Measurements from ENCODE around the gene PHC2. TPM values are rescaled to one million over a fixed set of nuclear protein-coding genes. Genes with fewer than 3 reads are reported as not detected.

PHC2 gene
- total RNA-seq, 2 experiments from 2014 or later, result 37.7 to 39.5 TPM

GRCh38 chr1:33301273-33301984, 129.5 kb downstream of the PHC2 start:
- Mint-ChIP-seq H3K27ac (no peak overlapping the region), H3K27me3 (peaks cover 9% of the 10 kb centered on the region), H3K4me1 (ENCODE audit: low read depth) (peaks cover 26% of the 10 kb centered on the region), H3K9me3 (no peaks in the 10 kb centered on the region), H3K4me3 (no peak overlapping the region), H3K36me3 (ENCODE audit: low read depth) (peaks cover 40% of the 10 kb centered on the region)
- Histone ChIP-seq H3K4me1 (ENCODE audit: insufficient read depth, low read length) (peaks cover 24% of the 10 kb centered on the region), H3K27me3 (ENCODE audit: control insufficient read depth in 1 of 2, insufficient read depth in 2 of 2, low read length in 2 of 2) (peaks cover 2 to 5% of the 10 kb centered on the region in 2 experiments), H3K27ac (ENCODE audit: low read depth in 1 of 2, low read length in 2 of 2) (no peak overlapping the region), H3K36me3 (ENCODE audit: insufficient read depth, low read length) (peaks cover 25% of the 10 kb centered on the region), H3K4me3 (ENCODE audit: low read length) (no peak overlapping the region), H3K9me3 (ENCODE audit: control insufficient read depth in 1 of 2, insufficient read depth in 1 of 2, low read length in 2 of 2) (no peaks in the 10 kb centered on the region)
- intact Hi-C loops (cut with DNase I, micrococcal nuclease), result no loop called here
- DNase-seq, result no peak
- POLR2A ChIA-PET, result no interaction called here
- TF ChIP-seq, protein P1, sequence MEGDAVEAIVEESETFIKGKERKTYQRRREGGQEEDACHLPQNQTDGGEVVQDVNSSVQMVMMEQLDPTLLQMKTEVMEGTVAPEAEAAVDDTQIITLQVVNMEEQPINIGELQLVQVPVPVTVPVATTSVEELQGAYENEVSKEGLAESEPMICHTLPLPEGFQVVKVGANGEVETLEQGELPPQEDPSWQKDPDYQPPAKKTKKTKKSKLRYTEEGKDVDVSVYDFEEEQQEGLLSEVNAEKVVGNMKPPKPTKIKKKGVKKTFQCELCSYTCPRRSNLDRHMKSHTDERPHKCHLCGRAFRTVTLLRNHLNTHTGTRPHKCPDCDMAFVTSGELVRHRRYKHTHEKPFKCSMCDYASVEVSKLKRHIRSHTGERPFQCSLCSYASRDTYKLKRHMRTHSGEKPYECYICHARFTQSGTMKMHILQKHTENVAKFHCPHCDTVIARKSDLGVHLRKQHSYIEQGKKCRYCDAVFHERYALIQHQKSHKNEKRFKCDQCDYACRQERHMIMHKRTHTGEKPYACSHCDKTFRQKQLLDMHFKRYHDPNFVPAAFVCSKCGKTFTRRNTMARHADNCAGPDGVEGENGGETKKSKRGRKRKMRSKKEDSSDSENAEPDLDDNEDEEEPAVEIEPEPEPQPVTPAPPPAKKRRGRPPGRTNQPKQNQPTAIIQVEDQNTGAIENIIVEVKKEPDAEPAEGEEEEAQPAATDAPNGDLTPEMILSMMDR (IDR thresholded peaks at IDR 0.05), result no peak
- CTCF ChIA-PET, result no interaction called here
- ATAC-seq (ENCODE audit: poor library complexity), result no peak

GRCh38 chr1:33300673-33301072, 130.2 kb downstream of the PHC2 start:
- Mint-ChIP-seq H3K9me3 (no peaks in the 10 kb centered on the region), H3K36me3 (ENCODE audit: low read depth) (peaks cover 48% of the 10 kb centered on the region), H3K27ac (no peak overlapping the region), H3K27me3 (peaks cover 3% of the 10 kb centered on the region), H3K4me3 (no peak overlapping the region), H3K4me1 (ENCODE audit: low read depth) (peaks cover 29% of the 10 kb centered on the region)
- no peaks in the 10 kb centered on the region for H3K27me3 ChIP-seq (ENCODE audit: control insufficient read depth in 1 of 2, insufficient read depth in 2 of 2, low read length in 2 of 2)
- H3K36me3 ChIP-seq (ENCODE audit: insufficient read depth, low read length), result peaks cover 33% of the 10 kb centered on the region
- POLR2A ChIA-PET, result no interaction called here
- DNase-seq (no peak), ATAC-seq (ENCODE audit: poor library complexity) (no peak)
- intact Hi-C loops (cut with DNase I, micrococcal nuclease), result no loop called here
- no peak overlapping the region for H3K27ac ChIP-seq (ENCODE audit: low read depth in 1 of 2, low read length in 2 of 2)
- CTCF ChIA-PET, result no interaction called here
- H3K9me3 ChIP-seq (ENCODE audit: control insufficient read depth in 1 of 2, insufficient read depth in 1 of 2, low read length in 2 of 2), result no peaks in the 10 kb centered on the region
- TF ChIP-seq, protein P1 (IDR thresholded peaks at IDR 0.05), result no peak
- H3K4me1 ChIP-seq (ENCODE audit: insufficient read depth, low read length), result peaks cover 26% of the 10 kb centered on the region
- no peak overlapping the region for H3K4me3 ChIP-seq (ENCODE audit: low read length)

DNA sequence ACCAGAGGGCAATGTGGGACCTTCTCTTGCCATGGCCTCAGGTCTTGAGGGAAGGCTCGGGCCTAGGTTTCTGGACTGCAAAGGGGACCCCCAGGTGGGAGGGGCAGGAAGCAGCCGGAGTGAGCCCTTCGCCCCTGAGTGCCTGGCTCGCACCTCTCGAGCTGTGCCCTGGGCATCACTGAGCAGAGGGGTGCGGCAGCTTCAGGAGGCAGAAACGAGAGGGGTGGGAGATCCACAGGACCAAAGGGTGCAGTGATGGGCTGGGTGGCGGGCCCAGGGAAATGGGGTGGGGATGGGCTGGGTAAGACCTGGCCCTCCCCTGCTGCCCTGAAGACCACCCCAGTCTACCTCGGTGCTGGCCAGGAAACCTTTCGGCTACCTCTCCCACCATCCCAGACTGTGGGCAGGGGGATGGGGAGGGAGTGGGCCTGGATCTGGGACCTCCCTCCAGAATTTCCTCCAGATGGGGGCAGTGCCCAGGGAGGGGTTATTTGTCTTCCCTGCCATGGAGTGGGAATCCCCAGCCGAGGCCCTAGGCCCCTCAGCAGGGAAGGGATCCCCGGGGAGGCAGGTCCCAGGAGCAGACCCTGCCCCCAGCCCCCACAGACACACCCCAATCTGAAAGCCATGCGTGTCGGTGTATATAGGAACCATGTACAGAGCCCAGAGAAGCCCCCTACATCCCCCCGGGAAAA, 131.3 kb downstream of the PHC2 start:
- POLR2A ChIA-PET, result no interaction called here
- peaks cover 43% of the 10 kb centered on the region for H3K36me3 ChIP-seq (ENCODE audit: insufficient read depth, low read length)
- H3K27me3 ChIP-seq (ENCODE audit: control insufficient read depth in 1 of 2, insufficient read depth in 2 of 2, low read length in 2 of 2), result no peaks in the 10 kb centered on the region
- no peak overlapping the region for H3K4me3 Mint-ChIP-seq
- TF ChIP-seq, protein P1 (IDR thresholded peaks at IDR 0.05), result no peak
- no peak for ATAC-seq (ENCODE audit: poor library complexity)
- intact Hi-C loops (cut with DNase I, micrococcal nuclease), result loop anchor here in 1 of 2 experiments (5.0 kb wide), 1 partner anchor 187 kb away; no protein-coding TSS in a partner anchor
- no peak for DNase-seq
- CTCF ChIA-PET, result no interaction called here
- peaks cover 35% of the 10 kb centered on the region for H3K4me1 Mint-ChIP-seq (ENCODE audit: low read depth)
- no peak overlapping the region for H3K27ac ChIP-seq (ENCODE audit: low read depth in 1 of 2, low read length in 2 of 2)
- H3K9me3 Mint-ChIP-seq, result no peaks in the 10 kb centered on the region
- H3K27me3 Mint-ChIP-seq, result no peaks in the 10 kb centered on the region
- H3K4me3 ChIP-seq (ENCODE audit: low read length), result no peak overlapping the region
- no peaks in the 10 kb centered on the region for H3K9me3 ChIP-seq (ENCODE audit: control insufficient read depth in 1 of 2, insufficient read depth in 1 of 2, low read length in 2 of 2)
- H3K27ac Mint-ChIP-seq, result no peak overlapping the region
- H3K36me3 Mint-ChIP-seq (ENCODE audit: low read depth), result peaks cover 55% of the 10 kb centered on the region
- peaks cover 32% of the 10 kb centered on the region for H3K4me1 ChIP-seq (ENCODE audit: insufficient read depth, low read length)

All from CD4-positive, alpha-beta T cell (primary cell).